ENCODE results near the gene FAM50B. TPM values are rescaled to one million over a fixed set of nuclear protein-coding genes. Genes with fewer than 3 reads are reported as not detected.
"Not testable (repeated sequence)": the region's sequence is repeated elsewhere in the genome, so short reads cannot be mapped to it uniquely, and the experiment has no call there.

Gene FAM50B
- polyA plus RNA-seq, 1 donor from 2014 or later: 0.79 TPM

GRCh38 chr6:3861424-3861823 lies 12.3 kb downstream of the FAM50B start:
- H3K9ac ChIP-seq (ENCODE audit: low read length): no peak overlapping the region
- no peaks in the 10 kb centered on the region for H3K9me3 ChIP-seq (ENCODE audit: low read length)
- no peaks in the 10 kb centered on the region for H3K79me2 ChIP-seq (replicated peaks; ENCODE audit: insufficient read depth, low read length)
- no peaks in the 10 kb centered on the region for H3K27me3 ChIP-seq (ENCODE audit: insufficient read depth, low read depth, low read length)
- H4K20me1 ChIP-seq (ENCODE audit: insufficient read depth): no peaks in the 10 kb centered on the region
- H3K9me2 ChIP-seq (ENCODE audit: insufficient read depth, low read length): no peaks in the 10 kb centered on the region
- no peak for TF ChIP-seq RAD21 (conservative IDR thresholded peaks at IDR 0.05)
- no peak for TF ChIP-seq EP300 (conservative IDR thresholded peaks at IDR 0.05; ENCODE audit: poor library complexity, severe bottlenecking)
- TF ChIP-seq REST (IDR thresholded peaks at IDR 0.05; ENCODE audit: borderline replicate concordance): no peak
- TF ChIP-seq TAF1 (IDR thresholded peaks at IDR 0.05; ENCODE audit: low read depth): no peak
- TF ChIP-seq POLR2AphosphoS5 (IDR thresholded peaks at IDR 0.05): no peak
- TF ChIP-seq SMC3 (conservative IDR thresholded peaks at IDR 0.05; ENCODE audit: poor library complexity): no peak
- no peak for TF ChIP-seq EZH2 (IDR thresholded peaks at IDR 0.05; ENCODE audit: borderline replicate concordance, insufficient read depth, low read length, poor library complexity, severe bottlenecking)
- TF ChIP-seq CTCF (IDR thresholded peaks at IDR 0.05; ENCODE audit: poor library complexity, severe bottlenecking): no peak
- no peak for TF ChIP-seq MXI1 (conservative IDR thresholded peaks at IDR 0.05; ENCODE audit: poor library complexity, severe bottlenecking)
- no peak overlapping the region for H3K4me3 ChIP-seq (ENCODE audit: low read length)
- H3K27ac ChIP-seq (ENCODE audit: low read length): no peak overlapping the region
- no peak overlapping the region for H2AFZ ChIP-seq (ENCODE audit: low read depth, low read length)
- H3K36me3 ChIP-seq (ENCODE audit: insufficient read depth, low read length): no peaks in the 10 kb centered on the region
- no peaks in the 10 kb centered on the region for H3F3A ChIP-seq (ENCODE audit: insufficient read depth, low read length, poor library complexity, severe bottlenecking)
- no peak overlapping the region for H3K4me2 ChIP-seq (ENCODE audit: low read length)

GRCh38 chr6:3862038-3862437 lies 12.9 kb downstream of the FAM50B start:
- TF ChIP-seq EZH2 (IDR thresholded peaks at IDR 0.05; ENCODE audit: borderline replicate concordance, insufficient read depth, low read length, poor library complexity, severe bottlenecking): no peak
- TF ChIP-seq TAF1 (IDR thresholded peaks at IDR 0.05; ENCODE audit: low read depth): no peak
- TF ChIP-seq RAD21 (conservative IDR thresholded peaks at IDR 0.05): no peak
- TF ChIP-seq SMC3 (conservative IDR thresholded peaks at IDR 0.05; ENCODE audit: poor library complexity): no peak
- TF ChIP-seq CTCF (IDR thresholded peaks at IDR 0.05; ENCODE audit: poor library complexity, severe bottlenecking): no peak
- TF ChIP-seq MXI1 (conservative IDR thresholded peaks at IDR 0.05; ENCODE audit: poor library complexity, severe bottlenecking): no peak
- no peak for TF ChIP-seq REST (IDR thresholded peaks at IDR 0.05; ENCODE audit: borderline replicate concordance)
- no peak for TF ChIP-seq EP300 (conservative IDR thresholded peaks at IDR 0.05; ENCODE audit: poor library complexity, severe bottlenecking)
- TF ChIP-seq POLR2AphosphoS5 (IDR thresholded peaks at IDR 0.05): no peak

GRCh38 chr6:3863322-3863721 lies 14.1 kb downstream of the FAM50B start:
- H3K27ac ChIP-seq (ENCODE audit: low read length); H3K36me3 ChIP-seq (ENCODE audit: insufficient read depth, low read length); H3F3A ChIP-seq (ENCODE audit: insufficient read depth, low read length, poor library complexity, severe bottlenecking); H4K20me1 ChIP-seq (ENCODE audit: insufficient read depth); H3K27me3 ChIP-seq (ENCODE audit: insufficient read depth, low read depth, low read length); H3K4me2 ChIP-seq (ENCODE audit: low read length); H2AFZ ChIP-seq (ENCODE audit: low read depth, low read length); H3K79me2 ChIP-seq (replicated peaks; ENCODE audit: insufficient read depth, low read length); H3K4me3 ChIP-seq (ENCODE audit: low read length); H3K9me3 ChIP-seq (ENCODE audit: low read length); H3K9me2 ChIP-seq (ENCODE audit: insufficient read depth, low read length); H3K9ac ChIP-seq (ENCODE audit: low read length): not testable (repeated sequence)

More at GRCh38 chr6:3862038-3862437, 12.9 kb downstream of the FAM50B start:
- H2AFZ ChIP-seq (ENCODE audit: low read depth, low read length): no peak overlapping the region
- no peaks in the 10 kb centered on the region for H4K20me1 ChIP-seq (ENCODE audit: insufficient read depth)
- H3K9ac ChIP-seq (ENCODE audit: low read length): no peak overlapping the region
- H3K4me3 ChIP-seq (ENCODE audit: low read length): no peak overlapping the region
- H3K79me2 ChIP-seq (replicated peaks; ENCODE audit: insufficient read depth, low read length): no peaks in the 10 kb centered on the region
- H3K36me3 ChIP-seq (ENCODE audit: insufficient read depth, low read length): no peaks in the 10 kb centered on the region
- H3K27ac ChIP-seq (ENCODE audit: low read length): no peak overlapping the region
- H3K27me3 ChIP-seq (ENCODE audit: insufficient read depth, low read depth, low read length): no peaks in the 10 kb centered on the region
- H3K4me2 ChIP-seq (ENCODE audit: low read length): no peak overlapping the region
- no peaks in the 10 kb centered on the region for H3K9me3 ChIP-seq (ENCODE audit: low read length)
- no peaks in the 10 kb centered on the region for H3F3A ChIP-seq (ENCODE audit: insufficient read depth, low read length, poor library complexity, severe bottlenecking)
- H3K9me2 ChIP-seq (ENCODE audit: insufficient read depth, low read length): no peaks in the 10 kb centered on the region
